HL-60 (cell line): ENCODE results near the gene ADGRA1.
"Not testable (repeated sequence)": the region's sequence is repeated elsewhere in the genome, so short reads cannot be mapped to it uniquely, and the experiment has no call there.

Experiments
- DNase-seq, 2 experiments: peaks; one replicate each; pipeline ENCODE4 v3.0.0-alpha.2; 2010 to 2020; ENCODE audit warnings: low read depth in 1 of 2, low spot score in 1 of 2
- H3K27ac ChIP-seq: fragments of 250-450 bp; sonication (Bioruptor Pico); replicated peaks from 2 replicates; pipeline ENCODE4 v1.5.1; 2020; ENCODE audit warnings: mild to moderate bottlenecking, moderate library complexity
- H3K27me3 ChIP-seq: fragments of 250-450 bp; sonication (Bioruptor Pico); 2 replicates; pipeline ENCODE4 v1.5.1; 2021; ENCODE audit warnings: mild to moderate bottlenecking, moderate library complexity; ENCODE audit not compliant: insufficient read depth, poor library complexity, severe bottlenecking
- H3K4me3 ChIP-seq: replicated peaks from 2 replicates; pipeline ENCODE4 v1.5.1; 2011; ENCODE audit warnings: mild to moderate bottlenecking, control low read depth, low read length; ENCODE audit not compliant: insufficient read depth
- GABPA ChIP-seq: IDR thresholded peaks from 2 replicates; pipeline ENCODE4 v1.6.1; 2012; ENCODE audit warnings: low read depth
- POLR2AphosphoS5 ChIP-seq: IDR thresholded peaks from 2 replicates; pipeline ENCODE4 v1.6.1; 2012; ENCODE audit warnings: low read depth
- SPI1 ChIP-seq: IDR thresholded peaks from 2 replicates; pipeline ENCODE4 v1.6.1; 2012; ENCODE audit warnings: low read depth, mild to moderate bottlenecking, borderline replicate concordance
- TF ChIP-seq, protein P1 (sequence below): IDR thresholded peaks from one replicate; pipeline ENCODE4 v1.5.1; 2011; ENCODE audit warnings: low read length, control low read depth, inconsistent platforms; ENCODE audit not compliant: insufficient read depth
- TF ChIP-seq, protein P2 (sequence below): IDR thresholded peaks from 2 replicates; pipeline ENCODE4 v1.6.1; 2012; ENCODE audit warnings: low read depth; ENCODE audit not compliant: insufficient replicate concordance

ADGRA1 gene

DNA sequence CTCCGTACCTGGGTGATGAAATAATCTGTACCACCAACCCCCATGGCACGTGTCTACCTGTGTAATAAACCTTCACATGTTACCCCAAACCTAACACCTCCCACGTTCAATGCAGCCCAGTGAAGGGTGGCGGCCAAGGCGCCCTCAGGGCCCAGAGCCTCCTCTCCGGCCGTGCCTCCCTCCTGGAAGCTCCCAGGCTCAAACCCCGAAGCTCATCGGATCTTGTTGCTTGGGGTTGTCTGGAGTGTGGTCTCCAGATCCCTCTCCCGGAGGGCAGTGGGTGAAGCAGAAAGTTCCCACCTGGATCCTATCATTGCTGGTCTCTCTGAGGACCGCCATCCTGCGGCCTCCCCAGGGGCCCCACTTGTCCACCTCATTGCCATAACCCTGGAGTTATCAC lies 62.9 kb downstream of the ADGRA1 start:
- no peak overlapping the region for H3K27ac ChIP-seq
- H3K27me3 ChIP-seq: peaks cover 11% of the 10 kb centered on the region
- TF ChIP-seq POLR2AphosphoS5 (no peak), GABPA (no peak), SPI1 (no peak)
- TF ChIP-seq, protein P1, sequence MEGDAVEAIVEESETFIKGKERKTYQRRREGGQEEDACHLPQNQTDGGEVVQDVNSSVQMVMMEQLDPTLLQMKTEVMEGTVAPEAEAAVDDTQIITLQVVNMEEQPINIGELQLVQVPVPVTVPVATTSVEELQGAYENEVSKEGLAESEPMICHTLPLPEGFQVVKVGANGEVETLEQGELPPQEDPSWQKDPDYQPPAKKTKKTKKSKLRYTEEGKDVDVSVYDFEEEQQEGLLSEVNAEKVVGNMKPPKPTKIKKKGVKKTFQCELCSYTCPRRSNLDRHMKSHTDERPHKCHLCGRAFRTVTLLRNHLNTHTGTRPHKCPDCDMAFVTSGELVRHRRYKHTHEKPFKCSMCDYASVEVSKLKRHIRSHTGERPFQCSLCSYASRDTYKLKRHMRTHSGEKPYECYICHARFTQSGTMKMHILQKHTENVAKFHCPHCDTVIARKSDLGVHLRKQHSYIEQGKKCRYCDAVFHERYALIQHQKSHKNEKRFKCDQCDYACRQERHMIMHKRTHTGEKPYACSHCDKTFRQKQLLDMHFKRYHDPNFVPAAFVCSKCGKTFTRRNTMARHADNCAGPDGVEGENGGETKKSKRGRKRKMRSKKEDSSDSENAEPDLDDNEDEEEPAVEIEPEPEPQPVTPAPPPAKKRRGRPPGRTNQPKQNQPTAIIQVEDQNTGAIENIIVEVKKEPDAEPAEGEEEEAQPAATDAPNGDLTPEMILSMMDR: no peak
- TF ChIP-seq, protein P2, sequence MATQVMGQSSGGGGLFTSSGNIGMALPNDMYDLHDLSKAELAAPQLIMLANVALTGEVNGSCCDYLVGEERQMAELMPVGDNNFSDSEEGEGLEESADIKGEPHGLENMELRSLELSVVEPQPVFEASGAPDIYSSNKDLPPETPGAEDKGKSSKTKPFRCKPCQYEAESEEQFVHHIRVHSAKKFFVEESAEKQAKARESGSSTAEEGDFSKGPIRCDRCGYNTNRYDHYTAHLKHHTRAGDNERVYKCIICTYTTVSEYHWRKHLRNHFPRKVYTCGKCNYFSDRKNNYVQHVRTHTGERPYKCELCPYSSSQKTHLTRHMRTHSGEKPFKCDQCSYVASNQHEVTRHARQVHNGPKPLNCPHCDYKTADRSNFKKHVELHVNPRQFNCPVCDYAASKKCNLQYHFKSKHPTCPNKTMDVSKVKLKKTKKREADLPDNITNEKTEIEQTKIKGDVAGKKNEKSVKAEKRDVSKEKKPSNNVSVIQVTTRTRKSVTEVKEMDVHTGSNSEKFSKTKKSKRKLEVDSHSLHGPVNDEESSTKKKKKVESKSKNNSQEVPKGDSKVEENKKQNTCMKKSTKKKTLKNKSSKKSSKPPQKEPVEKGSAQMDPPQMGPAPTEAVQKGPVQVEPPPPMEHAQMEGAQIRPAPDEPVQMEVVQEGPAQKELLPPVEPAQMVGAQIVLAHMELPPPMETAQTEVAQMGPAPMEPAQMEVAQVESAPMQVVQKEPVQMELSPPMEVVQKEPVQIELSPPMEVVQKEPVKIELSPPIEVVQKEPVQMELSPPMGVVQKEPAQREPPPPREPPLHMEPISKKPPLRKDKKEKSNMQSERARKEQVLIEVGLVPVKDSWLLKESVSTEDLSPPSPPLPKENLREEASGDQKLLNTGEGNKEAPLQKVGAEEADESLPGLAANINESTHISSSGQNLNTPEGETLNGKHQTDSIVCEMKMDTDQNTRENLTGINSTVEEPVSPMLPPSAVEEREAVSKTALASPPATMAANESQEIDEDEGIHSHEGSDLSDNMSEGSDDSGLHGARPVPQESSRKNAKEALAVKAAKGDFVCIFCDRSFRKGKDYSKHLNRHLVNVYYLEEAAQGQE: no peak
- no peak for DNase-seq
- no peak overlapping the region for H3K4me3 ChIP-seq

GRCh38 chr10:133151071-133151470 lies 63.3 kb downstream of the ADGRA1 start:
- not testable (repeated sequence) for DNase-seq, H3K4me3 ChIP-seq, H3K27ac ChIP-seq
- peaks cover 11% of the 10 kb centered on the region for H3K27me3 ChIP-seq

DNA sequence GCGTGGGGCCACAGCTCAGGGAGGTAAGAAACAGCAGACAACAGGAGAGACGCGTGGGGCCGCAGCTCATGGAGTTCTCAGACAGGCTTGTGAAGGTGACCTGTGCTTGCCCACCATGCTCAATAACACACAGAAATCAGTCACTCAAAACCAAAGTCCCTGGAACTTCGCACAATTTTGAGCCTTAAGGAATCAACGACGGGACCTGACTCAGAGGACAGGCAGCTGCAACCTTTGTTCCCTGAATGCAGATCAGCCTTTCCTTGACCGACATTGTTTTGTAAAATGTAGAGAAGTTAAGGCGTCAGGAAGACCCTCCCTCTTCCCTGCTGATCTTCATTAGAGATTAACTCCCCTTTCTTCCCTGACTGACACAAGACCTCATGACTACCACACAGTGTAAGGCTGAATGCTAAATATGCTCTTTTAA lies 63.8 kb downstream of the ADGRA1 start:
- Histone ChIP-seq H3K4me3 (no peak overlapping the region), H3K27me3 (peaks cover 11% of the 10 kb centered on the region), H3K27ac (no peak overlapping the region)
- TF ChIP-seq, protein P1: no peak
- TF ChIP-seq POLR2AphosphoS5 (no peak), GABPA (no peak), SPI1 (no peak)
- TF ChIP-seq, protein P2: no peak
- no peak for DNase-seq

- Histone ChIP-seq H3K27me3 (peaks cover 19% of the 10 kb centered on the region), H3K27ac (no peak overlapping the region), H3K4me3 (no peak overlapping the region)
- no peak for DNase-seq
- TF ChIP-seq, protein P2: no peak
- no peak for TF ChIP-seq POLR2AphosphoS5
- TF ChIP-seq GABPA: no peak
- TF ChIP-seq, protein P1: no peak
- TF ChIP-seq SPI1: no peak
These were observed 66.7 kb downstream of the ADGRA1 start for GRCh38 chr10:133154411-133154810.
